Adrenal gland (tissue), 12 donors: ENCODE measurements around the gene CD53. TPM values are rescaled to one million over a fixed set of nuclear protein-coding genes. Genes with fewer than 3 reads are reported as not detected.

Experiments
- DNase-seq, 7 donors: peaks; one replicate each; pipeline ENCODE4 v3.0.0-alpha.2; 2019 to 2020
- H3K27ac ChIP-seq, 5 donors: fragments of 200-600 bp; sonication (generic) in 4 of 5; 1 replicate in 3 of 5; 2 replicates in 2 of 5; pipeline versions ENCODE4 v1.5.1 to v1.8.0; 2016 to 2020; ENCODE audit warnings: mild to moderate bottlenecking in 1 of 5
- H3K27me3 ChIP-seq: fragments of 200-600 bp; 2 replicates; pipeline ENCODE4 v1.8.0; 2021
- H3K36me3 ChIP-seq, 2 donors: fragments of 200-600 bp; replicated peaks in 1 of 2; 1 replicate in 1 of 2; 2 replicates in 1 of 2; pipeline versions ENCODE4 v1.5.1 to v1.8.0; 2018 to 2022
- H3K4me1 ChIP-seq, 2 donors: fragments of 200-600 bp; replicated peaks in 1 of 2; 1 replicate in 1 of 2; 2 replicates in 1 of 2; pipeline versions ENCODE4 v1.5.1 to v1.8.0; 2018 to 2021
- H3K4me3 ChIP-seq, 4 donors: fragments of 200-600 bp; sonication (generic) in 3 of 4; one replicate each; pipeline ENCODE4 v1.5.1; 2016 to 2018
- H3K9me3 ChIP-seq, 3 donors: fragments of 200-600 bp; sonication (generic) in 1 of 3; replicated peaks in 1 of 3; 1 replicate in 2 of 3; 2 replicates in 1 of 3; pipeline versions ENCODE4 v1.5.1 to v1.8.0; 2016 to 2021
- POLR2A ChIP-seq, 2 donors: fragments of 450-650 bp; IDR thresholded peaks; one replicate each; pipeline ENCODE4 v1.6.1; 2017; ENCODE audit warnings: antibody characterized with exemption in 2 of 2, mild to moderate bottlenecking in 2 of 2, moderate library complexity in 1 of 2
- WGBS, 4 donors: extraction: QIAGEN DNeasy Blood & Tissue Kit in 2 of 4; methylation state at CpG; one replicate each; pipeline versions ENCODE4 v1.1.5 to v1.1.7; 2013 to 2017; 5-methylcytosine and 5-hydroxymethylcytosine counted together
- intact Hi-C, 2 donors: fragments of 100-400 bp; cut with DNase I; formaldehyde crosslinking; loops; one replicate each; pipeline versions ENCODE4 v1.14.1 to v1.15.0; 2022 to 2023
- polyA plus RNA-seq, 3 donors: library from polyadenylated mRNA; stranded (reverse); fragments of 200-250 nt in 2 of 3; fragments of 350-450 nt in 1 of 3; fragmentation: Illumina TruSeq in 1 of 3; extraction: RNeasy Lipid Tissue Mini Kit (QIAGEN cat#74804) in 1 of 3; gene quantifications; one replicate each; pipeline ENCODE4 v1.2.3, GENCODE V29; 2013 to 2014
- total RNA-seq, 9 donors: library from RNA; depleted of rRNA in 4 of 9; stranded (reverse); fragments of >200 nt in 4 of 9; fragments of 120-200 nt in 1 of 9; fragmentation: NEBNext Ultra II Directional in 1 of 9; extraction: Animal tissue kit (Norgen Biotek cat#: 25700) in 1 of 9; gene quantifications; one replicate each; pipeline versions ENCODE4 v1.1.0 to v1.2.4, GENCODE V29; 2013 to 2023
- TF ChIP-seq, protein P1 (sequence below), 6 experiments: fragments of 450-650 bp in 4 of 6; fragments of 200-600 bp in 2 of 6; sonication (generic) in 1 of 6; IDR thresholded peaks; 1 replicate in 5 of 6; 2 replicates in 1 of 6; pipeline versions ENCODE4 v1.5.1 to v1.8.0; 2016 to 2021; ENCODE audit warnings: antibody characterized with exemption in 6 of 6, mild to moderate bottlenecking in 2 of 6, moderate library complexity in 1 of 6
- donor health status: healthy with polysubstance abuse.
- donor health status: Bipolar disorder and iron deficiency.
- donor health status: DM: yes; HTN: yes; CAD: no.
- donor health status: DM: no; HTN: no; CAD: no.
- donor health status: DM: no; HTN: no; CAD: no.
- donor health status: DM: yes; HTN: yes; CAD: no.

Gene CD53
- total and polyA plus RNA-seq, 12 donors: 6.8 to 99.1 (median 37.9) TPM

DNA sequence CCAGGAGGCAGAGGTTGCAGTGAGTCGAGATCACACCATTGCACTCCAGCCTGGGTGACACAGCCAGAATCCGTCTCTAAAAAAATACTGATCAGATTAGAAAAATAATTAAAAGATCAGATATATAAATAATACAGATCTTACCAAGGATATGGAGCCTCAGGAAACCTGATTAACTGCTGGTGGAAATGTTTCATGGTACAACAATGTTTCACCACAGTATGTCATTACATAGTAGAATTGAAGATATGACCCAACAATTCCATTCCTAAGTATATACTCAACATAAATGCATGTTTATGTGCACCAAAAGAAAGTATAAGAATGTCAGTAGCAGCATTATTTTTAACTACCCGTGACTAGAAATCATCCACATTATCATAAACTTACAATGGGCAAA lies 41.7 kb downstream of the CD53 start:
- Histone ChIP-seq H3K36me3 (no peaks in the 10 kb centered on the region), H3K9me3 (no peaks in the 10 kb centered on the region), H3K27ac (no peak overlapping the region), H3K27me3 (no peaks in the 10 kb centered on the region), H3K4me3 (no peak overlapping the region), H3K4me1 (no peaks in the 10 kb centered on the region)
- intact Hi-C loops: no loop called here
- DNase-seq: no peak
- TF ChIP-seq, protein P1, sequence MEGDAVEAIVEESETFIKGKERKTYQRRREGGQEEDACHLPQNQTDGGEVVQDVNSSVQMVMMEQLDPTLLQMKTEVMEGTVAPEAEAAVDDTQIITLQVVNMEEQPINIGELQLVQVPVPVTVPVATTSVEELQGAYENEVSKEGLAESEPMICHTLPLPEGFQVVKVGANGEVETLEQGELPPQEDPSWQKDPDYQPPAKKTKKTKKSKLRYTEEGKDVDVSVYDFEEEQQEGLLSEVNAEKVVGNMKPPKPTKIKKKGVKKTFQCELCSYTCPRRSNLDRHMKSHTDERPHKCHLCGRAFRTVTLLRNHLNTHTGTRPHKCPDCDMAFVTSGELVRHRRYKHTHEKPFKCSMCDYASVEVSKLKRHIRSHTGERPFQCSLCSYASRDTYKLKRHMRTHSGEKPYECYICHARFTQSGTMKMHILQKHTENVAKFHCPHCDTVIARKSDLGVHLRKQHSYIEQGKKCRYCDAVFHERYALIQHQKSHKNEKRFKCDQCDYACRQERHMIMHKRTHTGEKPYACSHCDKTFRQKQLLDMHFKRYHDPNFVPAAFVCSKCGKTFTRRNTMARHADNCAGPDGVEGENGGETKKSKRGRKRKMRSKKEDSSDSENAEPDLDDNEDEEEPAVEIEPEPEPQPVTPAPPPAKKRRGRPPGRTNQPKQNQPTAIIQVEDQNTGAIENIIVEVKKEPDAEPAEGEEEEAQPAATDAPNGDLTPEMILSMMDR (IDR thresholded peaks at IDR 0.05): no peak
- TF ChIP-seq POLR2A (IDR thresholded peaks at IDR 0.05): no peak
- 79 to 89% (median 87%) methylated on average over 3 of the region's 3 CpGs for WGBS, 4 donors

DNA sequence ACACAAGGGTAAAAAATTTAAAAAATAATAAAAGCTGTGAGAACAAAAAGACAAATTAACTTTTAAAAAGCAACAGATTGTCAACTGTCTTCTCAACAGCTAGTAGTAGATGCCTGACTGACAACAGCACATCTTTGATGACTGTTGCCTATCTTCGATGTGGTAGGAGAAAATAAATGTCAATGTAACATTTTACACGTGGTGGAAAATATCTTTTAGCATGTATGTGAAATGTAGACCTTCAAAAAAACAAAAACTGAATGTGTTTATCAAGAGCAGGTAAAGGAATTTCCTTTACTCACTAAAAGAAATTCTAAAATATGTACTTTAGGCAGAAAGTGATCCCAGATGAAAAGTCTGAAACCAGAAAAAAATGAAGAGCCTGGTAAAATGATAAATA lies 42.9 kb downstream of the CD53 start:
- Histone ChIP-seq H3K27ac (no peak overlapping the region), H3K36me3 (no peaks in the 10 kb centered on the region), H3K4me1 (no peaks in the 10 kb centered on the region), H3K9me3 (no peaks in the 10 kb centered on the region), H3K27me3 (no peaks in the 10 kb centered on the region), H3K4me3 (no peak overlapping the region)
- intact Hi-C loops: no loop called here
- TF ChIP-seq, protein P1 (IDR thresholded peaks at IDR 0.05): no peak
- no peak for TF ChIP-seq POLR2A (IDR thresholded peaks at IDR 0.05)
- WGBS, 4 donors: 62 to 73% (median 72%) methylated on average over 2 of the region's 2 CpGs
- DNase-seq: no peak

DNA sequence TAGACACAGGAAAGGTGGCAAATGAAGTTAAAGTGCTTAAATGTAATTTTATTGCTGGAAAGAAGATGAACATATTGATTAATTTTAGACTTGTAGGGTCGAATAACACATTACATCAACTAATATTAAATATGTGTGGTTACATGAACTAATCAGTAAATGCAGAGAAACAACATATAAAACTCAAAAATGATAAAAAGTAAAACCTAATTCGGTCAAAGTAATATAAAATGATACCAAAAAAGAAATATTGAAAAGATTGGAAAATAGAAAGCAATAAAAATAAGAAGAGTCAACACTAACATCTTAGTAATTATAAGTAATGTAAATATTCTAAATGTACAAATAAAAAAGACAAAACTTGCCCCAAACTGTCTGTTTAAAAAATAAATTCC lies 43.3 kb downstream of the CD53 start:
- no peaks in the 10 kb centered on the region for H3K36me3 ChIP-seq
- intact Hi-C loops: no loop called here
- WGBS, 4 donors: 72 to 86% (median 74%) methylated on average over 2 of the region's 2 CpGs
- TF ChIP-seq POLR2A (IDR thresholded peaks at IDR 0.05): no peak
- TF ChIP-seq, protein P1 (IDR thresholded peaks at IDR 0.05): no peak
- DNase-seq: no peak
- no peaks in the 10 kb centered on the region for H3K4me1 ChIP-seq
- H3K27me3 ChIP-seq: no peaks in the 10 kb centered on the region
- no peak overlapping the region for H3K27ac ChIP-seq
- no peaks in the 10 kb centered on the region for H3K9me3 ChIP-seq
- H3K4me3 ChIP-seq: no peak overlapping the region

DNA sequence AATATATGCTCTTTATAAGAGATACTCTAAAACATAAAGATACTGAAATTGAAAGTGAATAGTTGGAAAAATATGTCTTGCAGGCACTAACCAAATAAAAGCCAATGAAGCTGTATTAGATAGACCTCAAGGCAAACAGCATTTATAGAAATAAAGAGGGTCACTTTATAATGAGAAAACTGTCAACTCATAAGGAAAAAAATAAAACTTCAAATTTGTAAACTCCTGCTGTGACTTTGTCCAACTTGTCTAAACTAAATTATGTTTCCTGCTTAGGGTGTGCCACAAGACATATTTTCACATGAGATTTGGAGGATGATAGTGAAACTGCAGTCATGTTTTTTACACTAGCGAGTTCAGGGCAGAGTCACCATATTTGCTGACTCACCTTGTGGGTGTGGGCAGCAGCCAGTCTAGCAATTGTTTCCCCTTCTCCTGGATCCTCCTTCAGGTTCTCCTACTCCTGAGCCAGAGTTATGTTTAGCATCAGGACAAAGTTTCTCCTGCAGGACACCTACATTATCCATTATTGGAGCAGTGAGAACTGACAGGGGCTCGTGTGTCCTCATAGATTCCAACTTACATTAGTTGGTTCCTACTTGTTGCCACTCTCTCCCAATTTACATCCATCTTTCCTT lies 43.8 kb downstream of the CD53 start:
- intact Hi-C loops: no loop called here
- WGBS, 4 donors: 30 to 40% (median 36%) methylated on average over 2 of the region's 2 CpGs
- Histone ChIP-seq H3K27ac (no peak overlapping the region), H3K36me3 (no peaks in the 10 kb centered on the region), H3K4me3 (no peak overlapping the region), H3K9me3 (no peaks in the 10 kb centered on the region), H3K4me1 (no peaks in the 10 kb centered on the region), H3K27me3 (no peaks in the 10 kb centered on the region)
- DNase-seq: no peak
- no peak for TF ChIP-seq POLR2A (IDR thresholded peaks at IDR 0.05)
- TF ChIP-seq, protein P1 (IDR thresholded peaks at IDR 0.05): no peak
